Stimulated activated CD4-positive, alpha-beta T cell treated with anti-CD3 and anti-CD28 coated beads, Interleukin-1b, Interleukin-23, amount 100 ng/mL, for 4 hours (primary cell): Measurements from ENCODE around the gene TEX264.
A peak's percentile ranks its signal among the peaks of the same experiment; 100 is the strongest.

Experiments
- DNase-seq, 2 donors: peaks; one replicate each; pipeline ENCODE4 v3.0.0-alpha.2; 2020; ENCODE audit warnings: low read depth in 2 of 2

The TEX264 gene

GRCh38 chr3:51673802-51674654 is 3.0 kb downstream of the TEX264 start:
- no peak for DNase-seq

GRCh38 chr3:51675201-51675611 is 4.2 kb downstream of the TEX264 start:
- peak in 1 of 2 donors; percentile 14 for DNase-seq

- no peak for DNase-seq
These were observed 5.1 kb downstream of the TEX264 start for GRCh38 chr3:51676102-51676640.

GRCh38 chr3:51677358-51677757 is 6.3 kb downstream of the TEX264 start:
- no peak for DNase-seq

GRCh38 chr3:51678186-51678585 is 7.1 kb downstream of the TEX264 start:
- DNase-seq, result no peak

- no peak for DNase-seq
These were observed 7.6 kb downstream of the TEX264 start for GRCh38 chr3:51678641-51679040.

GRCh38 chr3:51679318-51679717 is 8.3 kb downstream of the TEX264 start:
- DNase-seq, result no peak

- no peak for DNase-seq
These were observed 8.7 kb downstream of the TEX264 start for GRCh38 chr3:51679777-51680176.

GRCh38 chr3:51680196-51680595 is 9.1 kb downstream of the TEX264 start:
- DNase-seq, result no peak

- DNase-seq, result no peak
These were observed 9.7 kb downstream of the TEX264 start for GRCh38 chr3:51680663-51681230.

- peak in 1 of 2 donors; percentile 37 for DNase-seq
These were observed 10.4 kb downstream of the TEX264 start for GRCh38 chr3:51681453-51681852.

- peak; percentile 33 to 64 for DNase-seq
These were observed 11.0 kb downstream of the TEX264 start for GRCh38 chr3:51682079-51682478.

GRCh38 chr3:51682526-51682925 is 11.5 kb downstream of the TEX264 start:
- DNase-seq, result no peak

- DNase-seq, result no peak
These were observed 12.5 kb downstream of the TEX264 start for GRCh38 chr3:51683566-51683965.

- no peak for DNase-seq
These were observed 14.1 kb downstream of the TEX264 start for GRCh38 chr3:51684971-51685751.

GRCh38 chr3:51686056-51686455 is 15.0 kb downstream of the TEX264 start:
- no peak for DNase-seq

GRCh38 chr3:51686512-51687215 is 15.6 kb downstream of the TEX264 start:
- peak; percentile 61 to 62 for DNase-seq

GRCh38 chr3:51687431-51688205 is 16.6 kb downstream of the TEX264 start:
- no peak for DNase-seq

GRCh38 chr3:51688206-51688600 is 17.2 kb downstream of the TEX264 start:
- DNase-seq, result no peak

GRCh38 chr3:51691021-51691420 is 20.0 kb downstream of the TEX264 start:
- DNase-seq, result no peak

- DNase-seq, result no peak
These were observed 20.9 kb downstream of the TEX264 start for GRCh38 chr3:51691949-51692348.
